BLaER1 (cell line): ENCODE data around the gene KIRREL1.

ENCODE experiments used
- H3K27ac ChIP-seq: shearing (Covaris generic); formaldehyde crosslinking; 2 replicates; pipeline ENCODE4 v1.8.1; 2022
- H3K27me3 ChIP-seq: shearing (Covaris generic); formaldehyde crosslinking; 2 replicates; pipeline ENCODE4 v1.8.1; 2022
- H3K36me3 ChIP-seq: shearing (Covaris generic); formaldehyde crosslinking; 2 replicates; pipeline ENCODE4 v1.8.1; 2022
- H3K4me1 ChIP-seq: shearing (Covaris generic); formaldehyde crosslinking; 2 replicates; pipeline ENCODE4 v1.8.1; 2022
- H3K4me2 ChIP-seq: shearing (Covaris generic); formaldehyde crosslinking; 2 replicates; pipeline ENCODE4 v1.8.1; 2022
- H3K4me3 ChIP-seq: shearing (Covaris generic); formaldehyde crosslinking; 2 replicates; pipeline ENCODE4 v1.8.1; 2022
- H3K9ac ChIP-seq: shearing (Covaris generic); formaldehyde crosslinking; 2 replicates; pipeline ENCODE4 v1.8.1; 2022
- H3K9me3 ChIP-seq: shearing (Covaris generic); formaldehyde crosslinking; 2 replicates; pipeline ENCODE4 v1.8.1; 2022
- H4K20me1 ChIP-seq: shearing (Covaris generic); formaldehyde crosslinking; 2 replicates; pipeline ENCODE4 v1.8.1; 2022
- Cebpa-rat ChIP-seq: shearing (Covaris generic); IDR thresholded peaks from 2 replicates; pipeline ENCODE4 v1.8.1; 2022

The KIRREL1 gene

DNA sequence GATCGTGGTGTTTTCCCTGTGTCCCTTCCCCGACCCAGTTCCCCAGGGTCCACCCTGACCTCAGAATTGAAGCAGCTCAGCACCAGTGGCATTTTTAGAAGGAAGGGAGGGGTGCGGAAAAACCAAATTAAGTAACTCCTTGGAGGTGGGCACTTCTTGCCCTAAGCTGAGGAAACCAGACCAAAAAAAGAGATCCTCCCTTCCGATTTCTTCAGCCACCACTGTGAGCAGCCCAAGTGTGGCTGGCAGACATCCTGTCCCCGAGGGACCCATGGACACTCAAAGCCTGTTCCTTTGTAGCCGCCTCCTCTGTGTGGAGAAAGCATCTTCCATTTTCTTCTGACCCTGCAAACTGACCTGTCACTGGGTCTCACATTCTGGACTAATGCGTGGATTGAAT is 31.3 kb downstream of the KIRREL1 start:
- H4K20me1 ChIP-seq = peaks cover 75% of the 10 kb centered on the region
- peaks cover 52% of the 10 kb centered on the region for H3K4me1 ChIP-seq
- H3K36me3 ChIP-seq = no peaks in the 10 kb centered on the region
- no peak overlapping the region for H3K4me3 ChIP-seq
- H3K27ac ChIP-seq = 0 out of 2 replicates have a peak overlapping the region, but pooled peaks have one; percentile 42
- H3K9ac ChIP-seq = no peak overlapping the region
- H3K27me3 ChIP-seq = no peaks in the 10 kb centered on the region
- H3K4me2 ChIP-seq = peak overlapping the region; percentile 73
- no peak for TF ChIP-seq Cebpa-rat
- no peaks in the 10 kb centered on the region for H3K9me3 ChIP-seq

DNA sequence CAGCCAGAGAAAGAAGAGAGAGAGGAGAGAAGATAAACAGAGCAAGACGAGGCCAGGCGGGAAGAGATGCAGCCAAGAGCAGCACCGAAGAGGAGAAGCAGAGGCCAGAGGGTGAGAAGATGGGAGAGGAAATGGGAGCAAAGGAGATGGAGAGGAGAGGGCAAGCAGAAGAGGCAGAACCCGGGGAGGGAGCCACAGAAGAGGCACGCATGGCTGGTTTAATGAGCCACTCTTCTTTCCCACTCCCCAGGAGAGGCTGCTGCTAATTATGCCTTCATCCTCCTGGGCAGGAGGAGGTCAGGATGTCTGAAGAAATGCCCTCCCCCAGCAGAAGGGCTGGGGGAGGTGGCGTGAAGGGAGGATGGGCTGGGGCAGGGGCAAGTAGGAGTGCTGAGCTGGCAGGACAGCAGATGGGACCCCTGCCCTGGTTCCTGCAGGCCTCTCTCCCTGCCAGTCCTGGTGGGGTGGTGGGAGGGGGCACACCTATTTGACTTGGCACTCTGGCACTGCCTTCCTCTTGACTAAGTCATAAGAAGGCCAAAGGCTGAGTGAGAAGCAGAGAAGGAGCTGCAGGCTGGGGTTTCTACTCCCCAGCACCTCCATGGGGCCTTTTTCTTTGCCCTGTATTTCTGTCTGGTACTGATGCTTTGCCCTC is 32.3 kb downstream of the KIRREL1 start:
- H3K36me3 ChIP-seq = peaks cover 6% of the 10 kb centered on the region; the same call in 1 of the 2 replicates
- H3K9me3 ChIP-seq = no peaks in the 10 kb centered on the region
- H3K27ac ChIP-seq = 0 out of 2 replicates have a peak overlapping the region, but pooled peaks have one; percentile 1
- H4K20me1 ChIP-seq = peaks cover 65% of the 10 kb centered on the region
- 0 out of 2 replicates have a peak overlapping the region, but pooled peaks have one; percentile 18 for H3K9ac ChIP-seq
- no peaks in the 10 kb centered on the region for H3K27me3 ChIP-seq
- no peak overlapping the region for H3K4me3 ChIP-seq
- TF ChIP-seq Cebpa-rat = no peak
- H3K4me2 ChIP-seq = peak overlapping the region; percentile 73
- H3K4me1 ChIP-seq = peaks cover 44% of the 10 kb centered on the region

DNA sequence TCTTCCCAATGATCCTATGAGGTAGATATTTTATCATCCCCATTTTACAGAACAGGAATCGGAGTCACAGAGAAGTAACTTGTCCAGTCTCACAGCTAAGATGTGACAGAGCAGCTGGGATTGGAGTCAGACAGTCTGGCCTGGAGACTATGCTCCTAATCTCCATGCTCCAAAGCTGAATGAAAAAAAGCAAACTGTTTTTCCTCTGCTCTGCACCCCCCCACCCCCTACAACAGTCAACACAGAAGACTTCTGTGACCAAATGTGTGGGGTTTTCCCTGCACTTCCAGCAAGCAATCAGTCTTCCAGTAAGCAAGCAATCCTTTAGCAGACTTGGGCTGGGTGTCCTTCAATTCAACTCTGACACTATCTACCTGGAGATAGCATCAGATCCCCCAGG is 33.2 kb downstream of the KIRREL1 start:
- Histone ChIP-seq H3K4me1 (peaks cover 37% of the 10 kb centered on the region), H3K9ac (no peak overlapping the region), H3K27ac (no peak overlapping the region), H3K4me2 (no peak overlapping the region), H3K36me3 (peaks cover 15% of the 10 kb centered on the region), H3K4me3 (no peak overlapping the region), H3K27me3 (no peaks in the 10 kb centered on the region), H4K20me1 (peaks cover 56% of the 10 kb centered on the region), H3K9me3 (no peaks in the 10 kb centered on the region)
- TF ChIP-seq Cebpa-rat = no peak

DNA sequence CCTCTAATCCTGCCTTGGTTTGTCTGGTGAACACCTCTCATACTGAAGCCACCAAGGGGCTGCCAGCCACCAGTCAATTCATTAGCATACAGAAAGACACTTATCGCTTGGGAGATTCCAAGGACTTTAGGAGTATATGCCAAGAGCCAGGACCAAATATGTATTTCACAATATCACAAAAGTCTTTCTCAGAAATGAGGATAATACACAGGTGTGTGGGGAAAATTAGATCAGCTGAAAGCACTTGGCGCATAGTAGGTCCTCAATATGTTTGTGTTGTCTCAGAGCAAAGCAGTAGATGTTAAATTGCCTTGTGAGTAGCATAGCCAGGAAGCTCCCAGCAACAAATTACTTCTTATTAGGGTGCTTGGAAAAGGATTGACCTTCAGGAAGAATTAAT is 34.1 kb downstream of the KIRREL1 start:
- Histone ChIP-seq H3K27me3 (no peaks in the 10 kb centered on the region), H3K4me2 (no peak overlapping the region), H3K9ac (no peak overlapping the region), H3K4me3 (no peak overlapping the region), H3K27ac (no peak overlapping the region), H3K4me1 (peaks cover 37% of the 10 kb centered on the region), H3K36me3 (peaks cover 22% of the 10 kb centered on the region), H3K9me3 (no peaks in the 10 kb centered on the region), H4K20me1 (peaks cover 48% of the 10 kb centered on the region)
- no peak for TF ChIP-seq Cebpa-rat

DNA sequence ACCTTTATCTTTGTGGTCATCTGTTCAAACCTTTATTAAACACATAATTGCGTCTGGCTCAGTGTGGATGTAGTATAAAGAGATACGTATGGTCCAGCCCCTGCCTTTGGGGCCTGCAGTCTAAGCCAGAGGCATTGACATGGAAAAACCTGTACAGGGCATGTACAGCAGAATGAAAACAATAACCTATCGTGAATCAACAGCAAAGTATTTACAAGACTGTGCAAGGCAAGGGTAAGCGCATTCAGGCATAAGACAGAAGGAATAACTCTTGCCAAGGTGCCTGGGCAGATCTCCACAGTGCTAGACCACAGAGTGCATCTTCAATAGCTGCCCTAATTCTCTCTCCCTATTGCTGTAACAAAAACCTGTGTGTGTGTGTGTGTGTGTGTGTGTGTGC is 35.5 kb downstream of the KIRREL1 start:
- H4K20me1 ChIP-seq = peaks cover 34% of the 10 kb centered on the region
- no peak overlapping the region for H3K9ac ChIP-seq
- peaks cover 23% of the 10 kb centered on the region for H3K4me1 ChIP-seq
- H3K27me3 ChIP-seq = no peaks in the 10 kb centered on the region
- no peak overlapping the region for H3K4me2 ChIP-seq
- H3K4me3 ChIP-seq = no peak overlapping the region
- TF ChIP-seq Cebpa-rat = no peak
- no peaks in the 10 kb centered on the region for H3K9me3 ChIP-seq
- H3K36me3 ChIP-seq = peaks cover 23% of the 10 kb centered on the region
- no peak overlapping the region for H3K27ac ChIP-seq

DNA sequence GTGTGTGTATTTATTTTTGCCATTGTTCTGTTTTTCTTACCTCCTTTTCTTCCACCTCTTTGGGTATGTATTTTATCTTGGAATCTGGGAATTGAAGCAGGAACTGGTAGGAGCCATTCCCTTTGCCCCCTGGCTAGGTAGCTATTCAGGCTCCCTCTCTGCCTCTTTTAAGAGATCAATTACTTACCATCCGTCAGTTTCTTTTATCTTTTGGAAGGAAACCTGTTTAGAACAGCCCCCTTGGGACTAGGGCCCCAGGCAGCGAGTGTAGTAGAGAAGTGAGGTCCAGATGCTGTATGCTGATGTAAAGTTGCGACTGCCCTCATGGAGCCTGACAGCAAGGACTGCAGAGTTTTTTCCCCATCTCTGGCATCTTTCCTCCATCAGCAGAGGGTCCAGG is 41.6 kb downstream of the KIRREL1 start:
- no peak for TF ChIP-seq Cebpa-rat
- Histone ChIP-seq H3K9me3 (no peaks in the 10 kb centered on the region), H3K27me3 (no peaks in the 10 kb centered on the region), H3K36me3 (peaks cover 23% of the 10 kb centered on the region), H3K27ac (no peak overlapping the region), H3K4me2 (peak overlapping the region; percentile 32; the same call in 1 of the 2 replicates), H4K20me1 (peaks cover 40% of the 10 kb centered on the region; the same call in 1 of the 2 replicates), H3K4me1 (peaks cover 23% of the 10 kb centered on the region), H3K4me3 (no peak overlapping the region), H3K9ac (no peak overlapping the region)

DNA sequence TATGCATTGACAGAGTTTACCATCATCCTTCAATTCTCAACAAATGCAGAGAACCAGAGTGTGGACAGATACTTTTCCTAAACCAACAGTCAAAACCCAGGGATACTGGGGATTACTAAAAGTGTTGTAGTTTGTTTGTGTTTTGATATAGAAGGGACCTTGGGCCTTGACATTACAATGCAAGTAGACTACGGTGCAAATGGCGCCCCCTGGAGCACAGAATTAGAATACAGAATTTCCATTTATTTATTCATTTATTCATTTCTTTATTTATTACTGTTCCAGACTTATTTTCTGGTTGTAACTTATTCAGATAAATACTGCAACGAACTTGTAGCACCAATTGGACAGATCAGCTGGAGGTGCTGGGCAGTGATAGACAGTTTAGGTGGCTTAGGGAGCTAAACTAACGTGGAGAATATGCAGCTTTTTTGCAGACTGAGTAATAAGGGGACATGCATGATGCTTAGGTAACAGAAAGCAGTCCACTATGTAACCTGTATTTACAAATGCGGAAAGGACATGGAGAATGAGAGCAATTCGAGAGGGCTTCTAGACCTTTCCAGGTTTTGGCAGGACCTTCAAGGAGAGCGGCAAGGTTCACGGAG is 42.6 kb downstream of the KIRREL1 start:
- Histone ChIP-seq H3K27ac (no peak overlapping the region), H3K27me3 (no peaks in the 10 kb centered on the region), H3K9ac (no peak overlapping the region), H3K4me2 (no peak overlapping the region), H4K20me1 (peaks cover 40% of the 10 kb centered on the region; the same call in 1 of the 2 replicates), H3K4me1 (peaks cover 23% of the 10 kb centered on the region), H3K4me3 (no peak overlapping the region), H3K9me3 (no peaks in the 10 kb centered on the region), H3K36me3 (peaks cover 14% of the 10 kb centered on the region)
- TF ChIP-seq Cebpa-rat = no peak

DNA sequence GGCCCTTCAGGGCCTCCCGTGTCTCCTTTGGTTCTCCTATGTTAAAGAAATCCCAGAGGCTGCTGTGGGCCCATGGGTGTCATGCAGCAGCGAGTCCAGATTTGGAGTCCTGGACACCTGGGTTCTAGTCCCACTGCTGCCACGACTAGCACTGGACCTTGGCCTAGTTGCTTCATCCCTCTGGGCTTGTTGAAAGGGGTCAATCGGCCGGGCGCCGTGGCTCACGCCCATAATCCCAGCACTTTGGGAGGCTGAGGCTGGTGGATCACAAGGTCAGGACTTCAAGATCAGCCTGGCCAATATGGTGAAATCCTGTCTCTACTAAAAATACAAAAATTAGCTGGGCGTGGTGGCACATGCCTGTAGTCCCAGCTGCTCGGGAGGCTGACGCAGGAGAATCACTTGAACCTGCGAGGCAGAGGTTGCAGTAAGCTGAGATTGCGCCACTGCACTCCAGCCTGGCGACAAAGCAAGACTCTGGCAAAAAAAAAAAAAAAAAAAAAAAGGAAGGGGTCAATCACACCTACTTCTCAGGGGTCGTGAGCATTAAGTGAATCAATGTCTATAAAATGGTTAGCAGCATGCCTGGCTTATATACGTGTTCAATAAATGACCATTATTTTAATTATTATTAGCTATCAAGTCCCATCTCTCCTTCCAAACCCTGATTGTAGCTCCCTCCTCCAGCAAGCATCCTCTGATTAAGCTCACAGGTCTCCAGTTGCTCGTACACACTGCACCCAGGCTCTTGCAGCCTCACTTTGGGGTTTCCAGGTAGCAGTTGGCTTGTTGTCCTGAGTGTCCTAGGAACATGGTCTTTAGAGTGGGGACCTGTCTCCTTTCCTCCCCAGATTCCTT is 43.8 kb downstream of the KIRREL1 start:
- H3K36me3 ChIP-seq = 0 out of 2 replicates have a peak, but pooled peaks cover 4% of the 10 kb centered on the region
- TF ChIP-seq Cebpa-rat = no peak
- no peak overlapping the region for H3K27ac ChIP-seq
- H3K27me3 ChIP-seq = no peaks in the 10 kb centered on the region
- H3K9me3 ChIP-seq = no peaks in the 10 kb centered on the region
- peaks cover 23% of the 10 kb centered on the region for H3K4me1 ChIP-seq
- H3K9ac ChIP-seq = no peak overlapping the region
- peak overlapping the region; percentile 44 for H3K4me2 ChIP-seq
- peaks cover 40% of the 10 kb centered on the region; the same call in 1 of the 2 replicates for H4K20me1 ChIP-seq
- no peak overlapping the region for H3K4me3 ChIP-seq

DNA sequence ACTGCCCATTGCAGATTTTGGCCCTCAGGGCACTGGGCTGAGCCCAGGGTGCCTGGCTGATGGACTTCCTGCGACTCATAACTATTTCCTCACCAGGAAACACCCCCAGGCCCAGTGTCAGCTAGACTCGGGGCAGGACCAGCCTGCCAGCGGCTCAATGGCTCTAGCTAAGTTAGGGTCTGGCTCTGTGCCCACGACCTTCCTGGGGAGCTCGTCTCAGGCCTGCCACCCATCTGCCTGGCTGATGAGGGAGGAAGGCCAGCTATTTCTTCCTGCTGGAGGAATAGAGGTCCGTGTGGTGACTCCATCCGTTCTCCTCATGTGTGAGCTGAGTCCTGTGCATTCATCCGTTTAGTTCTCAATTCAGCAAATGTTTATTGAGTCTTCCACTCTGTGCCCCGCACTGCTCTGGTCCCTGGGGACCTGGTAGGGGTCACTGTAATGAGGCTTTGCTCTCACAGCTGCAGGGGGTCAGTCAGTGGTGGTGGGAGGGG is 44.5 kb downstream of the KIRREL1 start:
- Histone ChIP-seq H3K36me3 (no peaks in the 10 kb centered on the region), H4K20me1 (peaks cover 40% of the 10 kb centered on the region; the same call in 1 of the 2 replicates), H3K4me3 (no peak overlapping the region), H3K9ac (no peak overlapping the region), H3K27me3 (no peaks in the 10 kb centered on the region), H3K4me1 (peaks cover 23% of the 10 kb centered on the region), H3K27ac (no peak overlapping the region), H3K4me2 (peak overlapping the region; percentile 44), H3K9me3 (no peaks in the 10 kb centered on the region)
- no peak for TF ChIP-seq Cebpa-rat
